Keratinocyte (primary cell): ENCODE measurements around the gene SPRING1.

Source experiments
- EZH2 ChIP-seq: IDR thresholded peaks from one replicate; pipeline ENCODE4 v1.6.1; 2012; ENCODE audit warnings: inconsistent platforms, mild to moderate bottlenecking, low read length, moderate library complexity
- TF ChIP-seq, protein P1 (sequence below), 3 experiments: IDR thresholded peaks in 1 of 3; conservative IDR thresholded peaks in 1 of 3; optimal IDR thresholded peaks in 1 of 3; 2 replicates in 2 of 3; 3 replicates in 1 of 3; pipeline versions ENCODE3 to v1.5.1; 2011; ENCODE audit warnings: low read length in 3 of 3, mild to moderate bottlenecking in 3 of 3, moderate library complexity in 2 of 3, control low read depth in 1 of 3, inconsistent platforms in 1 of 3; ENCODE audit not compliant: insufficient read depth in 2 of 3; ENCODE audit errors: extremely low read depth in 1 of 3

DNA sequence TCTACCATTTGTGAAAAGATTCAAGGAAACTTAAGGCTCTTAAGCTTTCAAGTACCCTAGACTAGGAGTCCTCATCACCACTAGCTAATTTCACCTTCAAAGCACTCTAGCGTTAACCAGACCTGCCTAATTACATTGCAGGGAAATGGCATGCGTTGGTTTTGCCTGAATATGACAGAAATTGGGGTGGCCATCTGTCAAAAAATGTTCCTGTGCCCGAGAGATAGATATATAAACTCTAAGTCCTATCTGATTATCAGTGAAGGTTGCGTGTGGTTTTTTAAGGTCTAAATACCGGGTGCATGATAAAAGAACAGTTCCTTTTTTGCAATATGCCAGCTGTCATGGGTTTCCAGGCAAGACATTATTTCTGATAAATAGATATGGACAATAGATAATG is 48.3 kb downstream of the SPRING1 start:
- TF ChIP-seq, protein P1, sequence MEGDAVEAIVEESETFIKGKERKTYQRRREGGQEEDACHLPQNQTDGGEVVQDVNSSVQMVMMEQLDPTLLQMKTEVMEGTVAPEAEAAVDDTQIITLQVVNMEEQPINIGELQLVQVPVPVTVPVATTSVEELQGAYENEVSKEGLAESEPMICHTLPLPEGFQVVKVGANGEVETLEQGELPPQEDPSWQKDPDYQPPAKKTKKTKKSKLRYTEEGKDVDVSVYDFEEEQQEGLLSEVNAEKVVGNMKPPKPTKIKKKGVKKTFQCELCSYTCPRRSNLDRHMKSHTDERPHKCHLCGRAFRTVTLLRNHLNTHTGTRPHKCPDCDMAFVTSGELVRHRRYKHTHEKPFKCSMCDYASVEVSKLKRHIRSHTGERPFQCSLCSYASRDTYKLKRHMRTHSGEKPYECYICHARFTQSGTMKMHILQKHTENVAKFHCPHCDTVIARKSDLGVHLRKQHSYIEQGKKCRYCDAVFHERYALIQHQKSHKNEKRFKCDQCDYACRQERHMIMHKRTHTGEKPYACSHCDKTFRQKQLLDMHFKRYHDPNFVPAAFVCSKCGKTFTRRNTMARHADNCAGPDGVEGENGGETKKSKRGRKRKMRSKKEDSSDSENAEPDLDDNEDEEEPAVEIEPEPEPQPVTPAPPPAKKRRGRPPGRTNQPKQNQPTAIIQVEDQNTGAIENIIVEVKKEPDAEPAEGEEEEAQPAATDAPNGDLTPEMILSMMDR (optimal IDR thresholded peaks at IDR 0.05 in 1 of 3, IDR thresholded peaks at IDR 0.05 in 1 of 3, conservative IDR thresholded peaks at IDR 0.05 in 1 of 3; ENCODE audit: extremely low read depth in 1 of 3, insufficient read depth in 2 of 3, low read length in 3 of 3) = no peak
- TF ChIP-seq EZH2 = no peak
